HFF-Myc (cell line): ENCODE measurements around the gene CTAG1A.
A peak's percentile ranks its signal among the peaks of the same experiment; 100 is the strongest.
"Not testable (repeated sequence)": the region's sequence is repeated elsewhere in the genome, so short reads cannot be mapped to it uniquely, and the experiment has no call there.

ENCODE experiments used
- DNase-seq: peaks from one replicate; pipeline ENCODE4 v3.0.0-alpha.2; 2011; ENCODE audit warnings: low read depth; ENCODE audit errors: extremely low read depth
- H3K4me3 ChIP-seq: replicated peaks from 2 replicates; pipeline ENCODE4 v1.5.1; 2011; ENCODE audit warnings: low read depth, mild to moderate bottlenecking, control low read depth, low read length
- CTCF ChIP-seq: IDR thresholded peaks from 2 replicates; pipeline ENCODE4 v1.5.1; 2012; ENCODE audit warnings: mild to moderate bottlenecking, low read depth, low read length, control low read depth; ENCODE audit errors: missing control alignments

Gene CTAG1A

DNA sequence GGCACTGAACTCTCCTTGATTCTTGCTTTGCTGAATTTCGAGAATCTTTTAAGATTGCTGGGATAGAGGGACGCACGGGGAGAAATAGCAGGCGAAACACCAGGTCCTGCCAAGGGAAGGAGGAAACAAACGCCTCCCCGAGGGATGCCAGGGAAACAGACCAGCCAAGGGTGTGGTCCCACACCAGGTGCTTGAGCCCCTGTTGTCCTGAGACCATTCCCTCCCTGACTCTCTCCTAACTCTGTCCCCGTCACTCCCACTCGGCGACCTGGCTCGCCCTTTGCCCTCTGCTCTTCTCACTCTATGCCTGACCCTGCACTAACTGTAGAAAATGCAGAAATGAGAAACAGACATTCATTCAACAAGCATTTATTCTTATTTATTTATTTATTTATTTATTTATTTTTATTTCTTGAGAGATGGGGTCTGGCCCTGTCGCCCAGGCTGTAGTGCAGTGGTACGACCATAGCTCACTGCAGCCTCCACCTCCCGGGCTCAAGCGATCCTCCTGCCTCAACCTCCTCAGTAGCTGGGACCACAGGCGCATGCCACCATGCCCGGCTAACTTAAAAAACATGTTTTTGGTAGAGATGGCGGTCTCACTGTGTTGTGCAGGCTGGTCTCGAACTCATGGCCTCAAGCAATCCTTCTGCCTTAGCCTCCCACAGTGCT is 18.0 kb downstream of the CTAG1A start:
- no peak for DNase-seq
- no peak overlapping the region for H3K4me3 ChIP-seq
- no peak for TF ChIP-seq CTCF

- DNase-seq, result peak; percentile 52
Measured at GRCh38 chrX:154603438-154604430, 18.8 kb downstream of the CTAG1A start.

DNA sequence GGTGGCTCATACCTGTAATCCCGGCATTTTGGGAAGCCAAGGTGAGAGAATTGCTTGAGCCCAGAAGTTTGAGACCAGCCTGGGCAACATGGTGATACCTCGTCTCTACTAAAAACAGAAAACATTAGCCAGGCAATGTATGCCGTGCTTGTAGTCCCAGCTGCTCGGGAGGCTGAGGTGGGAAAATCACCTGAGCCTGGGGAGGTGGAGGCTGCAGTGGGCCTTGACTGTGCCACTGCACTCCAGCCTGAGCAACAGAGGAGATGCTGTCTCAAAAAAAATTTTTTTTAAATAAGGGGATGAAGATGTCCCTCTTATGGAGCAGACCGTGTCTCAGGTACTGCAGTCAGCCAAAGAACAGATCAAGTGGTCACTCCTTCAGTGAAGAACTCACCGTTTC is 20.6 kb downstream of the CTAG1A start:
- H3K4me3 ChIP-seq, result no peak overlapping the region
- no peak for DNase-seq
- TF ChIP-seq CTCF, result no peak

More at GRCh38 chrX:154603438-154604430, 18.8 kb downstream of the CTAG1A start:
- TF ChIP-seq CTCF, result no peak
- no peak overlapping the region for H3K4me3 ChIP-seq

- no peak for TF ChIP-seq CTCF
- H3K4me3 ChIP-seq, result no peak overlapping the region
- DNase-seq, result no peak
Measured at GRCh38 chrX:154607370-154607769, 22.4 kb downstream of the CTAG1A start.

GRCh38 chrX:154607976-154608375 is 23.0 kb downstream of the CTAG1A start:
- DNase-seq, H3K4me3 ChIP-seq: not testable (repeated sequence)

GRCh38 chrX:154608823-154609222 is 23.9 kb downstream of the CTAG1A start:
- DNase-seq, H3K4me3 ChIP-seq: not testable (repeated sequence)

DNA sequence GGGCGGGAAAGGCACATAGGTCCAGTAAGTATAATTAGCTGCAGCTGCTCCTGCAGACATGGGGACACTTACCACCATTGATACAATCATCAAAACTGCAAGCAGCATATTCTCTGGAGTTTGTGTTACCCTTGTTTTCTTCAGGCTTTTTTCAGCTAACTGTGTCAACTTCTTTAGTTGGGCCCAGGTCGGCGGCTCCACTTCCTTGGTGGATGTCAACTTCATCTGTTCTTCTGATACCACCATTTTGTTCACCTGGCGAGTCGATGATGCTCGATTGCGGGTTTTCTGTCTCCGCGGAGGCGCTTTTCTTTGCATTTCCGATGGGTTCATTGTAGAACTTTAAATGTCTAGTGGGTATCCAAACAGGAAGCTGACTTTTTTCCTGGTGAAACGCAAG is 26.2 kb downstream of the CTAG1A start:
- not testable (repeated sequence) for DNase-seq, H3K4me3 ChIP-seq

GRCh38 chrX:154613586-154613985 is 28.7 kb downstream of the CTAG1A start:
- H3K4me3 ChIP-seq, DNase-seq: not testable (repeated sequence)

DNA sequence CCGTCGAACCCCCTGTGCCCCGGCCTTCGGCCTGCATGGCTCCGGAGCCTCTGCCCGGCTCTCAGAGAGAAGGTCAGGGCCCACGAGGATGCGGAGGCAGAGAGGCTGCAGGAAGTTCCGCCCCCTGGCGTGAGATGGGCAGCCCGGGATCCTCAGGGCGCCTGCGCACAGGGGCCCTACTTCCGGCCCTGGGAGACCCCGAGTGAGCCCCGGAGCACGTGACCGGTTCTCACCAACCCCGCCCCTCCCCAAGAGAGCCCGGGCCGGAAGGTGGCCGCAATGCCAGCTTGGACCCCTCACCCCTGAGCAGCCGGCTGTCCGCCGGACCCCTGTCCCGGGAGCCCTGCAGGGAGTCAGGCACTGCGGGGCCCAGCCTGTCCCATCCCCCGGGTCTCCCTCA is 34.2 kb downstream of the CTAG1A start, which contains the start of gene CTAG1B:
TSS of gene CTAG1B (minus strand) at position 101 of the 400 bp plus-strand sequence. CDS start at position 37, 64 bp downstream.
- not testable (repeated sequence) for DNase-seq, H3K4me3 ChIP-seq

DNA sequence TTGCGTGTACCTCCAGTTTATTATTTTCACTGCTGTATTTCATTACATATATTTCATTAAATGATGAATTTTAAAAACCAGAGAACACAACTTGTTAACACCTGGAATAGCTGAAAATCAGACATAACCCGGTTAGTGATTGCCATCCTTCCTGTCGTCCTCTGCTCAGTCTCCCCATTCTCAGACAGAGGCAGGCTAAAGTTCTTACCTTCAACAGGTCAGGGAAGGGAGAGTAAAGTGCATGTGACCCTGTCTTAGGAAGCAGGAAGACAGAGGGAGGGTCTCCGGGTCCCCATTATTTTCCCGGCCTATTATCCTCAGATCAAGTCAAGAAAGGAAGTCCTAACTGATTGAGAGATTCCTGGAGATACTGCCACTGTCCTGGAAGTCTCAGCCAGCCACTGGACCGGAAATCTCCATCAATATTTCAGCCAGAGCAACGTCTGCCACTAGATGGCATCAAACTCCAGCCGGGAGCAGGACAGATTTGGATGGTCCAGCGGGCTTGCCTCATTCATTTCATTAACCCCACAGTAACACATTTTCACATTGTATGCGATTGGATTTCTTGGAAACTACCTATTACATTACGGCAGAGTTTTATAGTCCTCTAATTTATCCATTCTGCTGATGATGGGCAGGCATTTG is 36.0 kb downstream of the CTAG1A start:
- not testable (repeated sequence) for H3K4me3 ChIP-seq, DNase-seq

- not testable (repeated sequence) for H3K4me3 ChIP-seq, DNase-seq
Measured at GRCh38 chrX:154628960-154629359, 44.0 kb downstream of the CTAG1A start.

DNA sequence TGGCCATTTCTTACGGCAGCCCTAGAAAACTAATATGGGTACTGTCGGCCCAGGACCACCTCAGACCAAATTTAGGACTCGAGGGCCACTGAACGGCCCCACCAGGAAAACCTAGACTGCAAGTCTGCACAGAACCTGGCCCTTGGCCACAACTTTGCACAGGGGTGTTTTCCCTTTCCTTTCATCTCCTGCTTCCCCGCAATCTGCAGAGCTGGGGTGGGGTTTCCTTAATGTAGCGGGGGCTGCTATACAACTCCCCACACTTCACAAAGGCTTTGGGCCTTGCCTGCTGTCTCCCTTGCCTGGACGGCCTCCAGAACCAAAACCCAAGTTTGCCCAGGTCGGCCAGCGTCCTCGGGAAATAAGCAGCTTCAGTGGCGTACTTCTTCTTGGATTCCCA is 46.0 kb downstream of the CTAG1A start:
- not testable (repeated sequence) for DNase-seq, H3K4me3 ChIP-seq

DNA sequence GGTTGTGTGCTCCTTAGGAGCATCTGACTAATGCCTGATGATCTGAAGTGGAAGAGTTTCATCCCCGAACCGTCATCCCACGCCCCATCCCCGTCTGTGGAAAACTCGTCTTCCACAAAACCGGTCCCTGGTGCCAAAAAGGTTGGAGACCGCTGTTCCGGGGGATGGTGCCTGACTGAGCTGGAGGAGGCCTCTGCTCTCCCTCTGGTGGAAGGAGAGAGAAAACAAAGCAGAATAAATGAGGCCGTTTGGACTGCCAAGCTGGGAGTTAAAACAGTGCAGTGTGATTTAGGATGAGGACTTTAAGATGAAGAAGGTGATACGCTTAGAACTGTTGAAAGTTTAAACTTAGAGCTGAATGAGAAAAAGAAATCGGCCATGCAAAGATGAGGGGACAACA is 48.7 kb downstream of the CTAG1A start:
- not testable (repeated sequence) for DNase-seq, H3K4me3 ChIP-seq
